HepG2 (cell line): Measurements from ENCODE around the gene ZNF638. TPM values are rescaled to one million over a fixed set of nuclear protein-coding genes. Genes with fewer than 3 reads are reported as not detected.

Experiments
- ATAC-seq: fragments of 200-7000 bp; cut with Tn5 transposase; 3 replicates; pipeline ENCODE4 v1.9.1; 2020; ENCODE audit warnings: mild to moderate bottlenecking, moderate library complexity
- BruUV-seq: library from RNA; stranded (reverse); fragments of 400-500 nt; replicated peaks from 2 replicates; lab custom pipeline; 2021; lab: Mats Ljungman, UMichigan
- CTCF ChIA-PET: fragments of 300-600 bp; formaldehyde crosslinking; extraction: SDS; loops from one replicate; lab custom pipeline; 2021; ENCODE audit warnings: low total read pairs, inconsistent platforms, low intra/inter-chr PET ratio; lab: Yijun Ruan, JAX
- POLR2A ChIA-PET: fragments of 350-600 bp; sonication (Branson Sonifier 250); formaldehyde crosslinking; loops from one replicate; lab custom pipeline; 2020; ENCODE audit warnings: antibody characterized with exemption, inconsistent platforms; lab: Yijun Ruan, JAX
- DNase-seq: peaks from one replicate; pipeline ENCODE4 v3.0.0-alpha.2; 2015; ENCODE audit warnings: low spot score
- FAIRE-seq: peaks from 3 replicates; lab custom pipeline; 2011; peaks lifted over from hg19 to GRCh38; lab: Jason Lieb, UNC
- H2AFZ ChIP-seq: one replicate; pipeline ENCODE4 v1.6.1; 2011; ENCODE audit warnings: low read length, inconsistent platforms
- H3K27ac ChIP-seq: fragments of 300-600 bp; 3 replicates; pipeline ENCODE4 v1.8.0; 2011; ENCODE audit warnings: mixed run types, mild to moderate bottlenecking, mixed read lengths, low read length, inconsistent platforms; ENCODE audit not compliant: insufficient read depth; ENCODE audit errors: extremely low read length
- H3K27me3 ChIP-seq, 2 experiments: fragments of 200-600 bp in 1 of 2; 2 replicates in 1 of 2; 3 replicates in 1 of 2; pipeline versions ENCODE4 v1.6.0 to v1.8.0; 2011; ENCODE audit warnings: low read length in 2 of 2, mild to moderate bottlenecking in 2 of 2, moderate library complexity in 2 of 2, inconsistent platforms in 1 of 2; ENCODE audit not compliant: insufficient read depth in 2 of 2, control insufficient read depth in 1 of 2
- H3K36me3 ChIP-seq, 2 experiments: fragments of 200-600 bp in 1 of 2; replicated peaks in 1 of 2; 2 replicates in 1 of 2; 3 replicates in 1 of 2; pipeline versions ENCODE4 v1.5.1 to v1.8.0; 2011; ENCODE audit warnings: low read length in 2 of 2, inconsistent platforms in 1 of 2; ENCODE audit not compliant: insufficient read depth in 2 of 2, control insufficient read depth in 1 of 2
- H3K4me1 ChIP-seq: 2 replicates; pipeline ENCODE4 v1.5.1; 2012; ENCODE audit warnings: low read length, inconsistent platforms; ENCODE audit not compliant: insufficient read depth
- H3K4me2 ChIP-seq: 2 replicates; pipeline ENCODE4 v1.6.0; 2011; ENCODE audit warnings: low read depth, low read length, inconsistent platforms
- H3K4me3 ChIP-seq, 3 experiments: fragments of 200-600 bp in 1 of 3; sonication (generic), shearing (Covaris generic) in 1 of 3; replicated peaks in 1 of 3; 2 replicates each; pipeline ENCODE4 v1.5.1; 2011 to 2016; ENCODE audit warnings: low read length in 3 of 3, inconsistent platforms in 2 of 3, low read depth in 2 of 3, mild to moderate bottlenecking in 2 of 3, control low read depth in 1 of 3, mixed read lengths in 1 of 3; ENCODE audit not compliant: insufficient read depth in 1 of 3
- H3K79me2 ChIP-seq: one replicate; pipeline ENCODE4 v1.6.1; 2011; ENCODE audit warnings: low read length, inconsistent platforms; ENCODE audit not compliant: insufficient read depth
- H3K9ac ChIP-seq: 2 replicates; pipeline ENCODE4 v1.6.0; 2011; ENCODE audit warnings: mild to moderate bottlenecking, low read depth, low read length, inconsistent platforms; ENCODE audit not compliant: insufficient read depth
- H3K9me3 ChIP-seq: 2 replicates; pipeline ENCODE4 v1.5.1; 2012; ENCODE audit warnings: mild to moderate bottlenecking, low read length
- H4K20me1 ChIP-seq: 2 replicates; pipeline ENCODE4 v1.6.0; 2011; ENCODE audit warnings: inconsistent platforms, mild to moderate bottlenecking, low read length, moderate library complexity; ENCODE audit not compliant: insufficient read depth
- AGO2 ChIP-seq: fragments of 200-400 bp; formaldehyde crosslinking; optimal IDR thresholded peaks from 2 replicates; pipeline ENCODE3; 2017; ENCODE audit warnings: mild to moderate bottlenecking, low read depth, low read length, moderate library complexity
- BORCS8-MEF2B ChIP-seq: sonication (generic); formaldehyde crosslinking; IDR thresholded peaks from 2 replicates; pipeline ENCODE4 v1.8.0; 2022; ENCODE audit warnings: mild to moderate bottlenecking, missing genetic modification reagents
- ELF4 ChIP-seq: sonication (generic); formaldehyde crosslinking; IDR thresholded peaks from 2 replicates; pipeline ENCODE4 v1.5.0; 2020; ENCODE audit warnings: missing genetic modification reagents, mild to moderate bottlenecking, moderate library complexity, borderline replicate concordance
- FOXO1 ChIP-seq: sonication (generic); formaldehyde crosslinking; IDR thresholded peaks from 2 replicates; pipeline ENCODE4 v1.4.0; 2020; ENCODE audit warnings: missing genetic modification reagents
- GTF2F1 ChIP-seq: fragments of 150-350 bp; IDR thresholded peaks from 2 replicates; pipeline ENCODE4 v1.6.1; 2014; ENCODE audit warnings: low read length
- HBP1 ChIP-seq: IDR thresholded peaks from 2 replicates; pipeline ENCODE4 v1.6.1; 2016; ENCODE audit warnings: low read depth, control low read depth
- HNF4A ChIP-seq: sonication (generic); formaldehyde crosslinking; IDR thresholded peaks from 2 replicates; pipeline ENCODE4 v1.4.0; 2020; ENCODE audit warnings: missing genetic modification reagents
- SAFB2 ChIP-seq: sonication (generic); formaldehyde crosslinking; IDR thresholded peaks from 2 replicates; pipeline ENCODE4 v1.5.1; 2020; ENCODE audit warnings: missing genetic modification reagents, low read depth, mild to moderate bottlenecking, borderline replicate concordance
- ZBTB21 ChIP-seq: sonication (generic); formaldehyde crosslinking; IDR thresholded peaks from 2 replicates; pipeline ENCODE4 v1.4.0; 2020; ENCODE audit warnings: missing genetic modification reagents
- ZNF460 ChIP-seq: sonication (generic); formaldehyde crosslinking; IDR thresholded peaks from 2 replicates; pipeline ENCODE4 v1.5.1; 2020; ENCODE audit warnings: missing genetic modification reagents, mild to moderate bottlenecking, borderline replicate concordance
- ZNF512B ChIP-seq: sonication (generic); formaldehyde crosslinking; IDR thresholded peaks from 2 replicates; pipeline ENCODE4 v1.5.1; 2020; ENCODE audit warnings: missing genetic modification reagents, mild to moderate bottlenecking, borderline replicate concordance
- ZNF577 ChIP-seq: sonication (generic); formaldehyde crosslinking; IDR thresholded peaks from 2 replicates; pipeline ENCODE4 v1.4.0; 2020; ENCODE audit warnings: mild to moderate bottlenecking, low read depth, missing genetic modification reagents, borderline replicate concordance
- ZNF589 ChIP-seq: sonication (generic); formaldehyde crosslinking; conservative IDR thresholded peaks from 2 replicates; pipeline ENCODE4 v1.8.0; 2022; ENCODE audit warnings: mild to moderate bottlenecking, moderate library complexity, missing genetic modification reagents
- WGBS: methylation state at CpG from one replicate; pipeline ENCODE4 v1.1.6; 2017; ENCODE audit warnings: low lambda C conversion rate; 5-methylcytosine and 5-hydroxymethylcytosine counted together
- in situ Hi-C: cut with HindIII; loops from 2 replicates; pipeline ENCODE4 v1.10.0; 2017; ENCODE audit warnings: low pct_unique_long_range_greater_than_20kb; ENCODE audit not compliant: extremely low pct_ligation_motif_present
- intact Hi-C: fragments of 100-400 bp; cut with micrococcal nuclease; formaldehyde crosslinking; loops from one replicate; pipeline ENCODE4 v1.10.0; 2022; ENCODE audit not compliant: unreplicated experiment
- polyA plus RNA-seq, 8 experiments: library from polyadenylated mRNA; depleted of rRNA in 3 of 8; stranded (reverse) in 7 of 8; unstranded in 1 of 8; fragments of >200 nt; fragmentation: Illumina TruSeq in 4 of 8; extraction: Trizol in 4 of 8; gene quantifications; 2 replicates each; pipeline versions ENCODE4 v1.2.1 to v1.2.3, GENCODE V29; 2011 to 2016; ENCODE audit warnings: low read depth in 4 of 8, missing spikeins in 1 of 8, mixed read lengths in 1 of 8; ENCODE audit not compliant: insufficient read depth in 1 of 8
- total RNA-seq, 5 experiments: library from RNA; depleted of rRNA; stranded (reverse); fragments of >200 nt; fragmentation: Illumina TruSeq; extraction: Trizol; gene quantifications; 2 replicates each; pipeline ENCODE4 v1.2.3, GENCODE V29; 2016; ENCODE audit warnings: low read depth in 1 of 5

ZNF638 gene
- total and polyA plus RNA-seq, 2 of the 13 experiments (the other 11 are each of a cell fraction or from before 2014, with no cell fraction given) = 92.7 to 144 TPM

- no peak for TF ChIP-seq HBP1
- TF ChIP-seq ZNF589 (CRISPR knock-in tag) = no peak
- no peak for TF ChIP-seq ZBTB21 (CRISPR knock-in tag)
- no peak for TF ChIP-seq SAFB2 (CRISPR knock-in tag)
- no peak for TF ChIP-seq ZNF577 (CRISPR knock-in tag)
- no peak for TF ChIP-seq FOXO1 (CRISPR knock-in tag)
- TF ChIP-seq HNF4A (CRISPR knock-in tag) = no peak
- no peak for TF ChIP-seq GTF2F1
- no peak for TF ChIP-seq ELF4 (CRISPR knock-in tag)
- no peak for TF ChIP-seq BORCS8-MEF2B
- TF ChIP-seq ZNF460 (CRISPR knock-in tag) = no peak
Observed at GRCh38 chr2:71426721-71427120, 95.1 kb downstream of the ZNF638 start (continued).

GRCh38 chr2:71428472-71429383 is 97.1 kb downstream of the ZNF638 start:
- CTCF ChIA-PET = no interaction called here
- in situ Hi-C loops (no loop called here), intact Hi-C loops (no loop called here)
- Histone ChIP-seq H3K4me3 (no peak overlapping the region), H4K20me1 (no peaks in the 10 kb centered on the region), H3K27me3 (no peaks in the 10 kb centered on the region), H3K36me3 (peaks cover 24 to 78% of the 10 kb centered on the region in 2 experiments), H3K4me1 (no peaks in the 10 kb centered on the region), H3K4me2 (no peak overlapping the region), H3K27ac (no peak overlapping the region), H3K9me3 (no peaks in the 10 kb centered on the region), H2AFZ (no peak overlapping the region), H3K79me2 (no peaks in the 10 kb centered on the region), H3K9ac (no peak overlapping the region)
- no peak for DNase-seq
- TF ChIP-seq AGO2 (peak; percentile 40), ZNF512B (CRISPR knock-in tag) (no peak)
- FAIRE-seq = no peak
- no TSS peak for BruUV-seq
- whole genome bisulfite sequencing = 97% methylated on average over 3 of the region's 3 CpGs
- ATAC-seq = no peak
- POLR2A ChIA-PET = no interaction called here
